HG03342 (cell line): Measurements from ENCODE around the gene SLC15A1.

ENCODE experiments used
- ATAC-seq: cut with Tn5 transposase; IDR thresholded peaks from one replicate; pipeline ENCODE4 v1.9.1; 2021; ENCODE audit warnings: mild to moderate bottlenecking, moderate library complexity; ENCODE audit not compliant: unreplicated experiment

The SLC15A1 gene

GRCh38 chr13:98752467-98753290 is at the start of gene SLC15A1:
Gene SLC15A1, minus strand, starts transcription at chr13:98752672. Its CDS starts 74 bp downstream, at chr13:98752598.
- ATAC-seq: no peak

DNA sequence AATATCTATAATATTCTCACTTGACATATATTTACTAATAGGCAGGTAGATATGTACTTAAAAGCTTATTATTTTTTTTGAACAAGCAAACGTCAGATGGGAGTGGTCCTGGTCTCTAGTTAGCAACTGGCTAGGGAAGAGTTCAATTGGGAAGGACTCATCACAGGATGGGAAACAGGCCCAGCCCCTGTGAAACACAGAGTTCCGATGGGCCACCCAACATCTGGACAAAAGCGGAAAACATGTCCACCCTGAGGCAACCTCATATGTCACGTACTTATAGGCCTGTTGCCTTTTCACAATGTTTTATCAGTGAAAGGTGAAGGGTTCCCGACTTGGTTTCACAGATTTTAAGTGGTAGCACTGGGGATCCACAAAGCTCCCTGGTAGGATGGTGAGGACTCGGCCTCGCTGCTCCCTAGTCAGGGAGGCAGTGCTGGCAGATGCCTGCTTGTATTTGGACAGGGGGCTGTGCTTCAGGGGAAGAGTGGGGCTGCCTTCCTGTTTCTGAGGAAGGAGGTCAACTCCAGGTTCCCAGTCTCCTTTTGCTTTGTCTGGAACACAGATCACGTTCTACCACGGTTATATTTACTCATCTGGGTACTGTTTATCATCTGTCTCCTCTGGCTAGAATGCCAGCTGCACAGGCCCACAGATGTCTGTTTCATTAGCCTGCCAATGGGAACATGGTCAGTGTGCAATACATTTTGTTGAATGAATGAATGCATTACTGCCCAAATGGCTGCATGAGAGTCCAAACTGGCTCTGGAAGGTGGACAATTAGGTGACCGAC is 49.4 kb upstream of the SLC15A1 start:
- ATAC-seq: no peak

DNA sequence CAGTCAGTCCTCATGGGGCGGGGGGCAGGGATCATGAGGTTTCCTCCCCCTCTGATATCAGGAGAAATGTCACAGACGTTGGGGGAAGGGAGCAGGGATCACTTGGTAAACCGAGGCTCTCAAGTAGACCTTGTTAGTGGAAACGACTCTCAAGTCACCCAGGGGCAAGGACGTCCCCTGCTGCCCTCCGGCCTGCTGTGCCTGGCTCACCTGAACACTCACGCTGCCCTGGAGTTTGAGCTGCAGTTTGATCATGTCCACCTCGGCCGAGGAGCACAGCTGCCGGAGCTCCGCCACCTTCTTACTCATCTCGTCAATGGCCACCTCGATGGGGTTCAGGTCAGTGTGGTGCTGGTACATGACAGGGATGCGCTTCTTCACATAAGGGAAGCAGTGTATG is 47.6 kb upstream of the SLC15A1 start:
- no peak for ATAC-seq

- ATAC-seq: no peak
Measured at GRCh38 chr13:98798849-98799645, 46.6 kb upstream of the SLC15A1 start.

GRCh38 chr13:98797456-98797855 is 45.0 kb upstream of the SLC15A1 start:
- ATAC-seq: no peak

GRCh38 chr13:98796798-98797197 is 44.3 kb upstream of the SLC15A1 start:
- ATAC-seq: no peak

GRCh38 chr13:98796191-98796590 is 43.7 kb upstream of the SLC15A1 start:
- no peak for ATAC-seq

GRCh38 chr13:98795220-98795619 is 42.7 kb upstream of the SLC15A1 start:
- ATAC-seq: no peak

- no peak for ATAC-seq
Measured at GRCh38 chr13:98794498-98794897, 42.0 kb upstream of the SLC15A1 start.

GRCh38 chr13:98792785-98793495 is 40.5 kb upstream of the SLC15A1 start:
- no peak for ATAC-seq

- no peak for ATAC-seq
Measured at GRCh38 chr13:98792321-98792720, 39.8 kb upstream of the SLC15A1 start.

GRCh38 chr13:98791611-98792010 is 39.1 kb upstream of the SLC15A1 start:
- no peak for ATAC-seq

DNA sequence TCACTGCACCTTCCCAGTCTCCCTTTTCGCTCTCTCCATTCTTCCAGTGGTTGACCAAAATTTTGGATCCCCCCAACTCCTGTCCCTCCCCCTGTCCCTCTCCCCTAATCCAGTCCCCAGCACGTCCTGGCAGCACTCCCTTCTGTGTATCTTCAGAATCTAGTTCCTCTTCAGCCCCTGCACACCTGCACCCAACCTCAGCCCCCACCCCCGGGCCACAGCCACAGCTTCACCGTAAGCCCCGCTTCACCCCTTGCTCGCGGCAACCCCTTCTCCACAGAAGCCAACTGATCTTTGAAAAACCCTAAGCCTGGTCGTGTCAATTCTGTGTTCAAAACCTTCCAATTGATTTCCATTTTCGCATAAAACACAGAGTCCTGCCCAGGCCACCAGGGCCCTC is 35.5 kb upstream of the SLC15A1 start:
- ATAC-seq: no peak

DNA sequence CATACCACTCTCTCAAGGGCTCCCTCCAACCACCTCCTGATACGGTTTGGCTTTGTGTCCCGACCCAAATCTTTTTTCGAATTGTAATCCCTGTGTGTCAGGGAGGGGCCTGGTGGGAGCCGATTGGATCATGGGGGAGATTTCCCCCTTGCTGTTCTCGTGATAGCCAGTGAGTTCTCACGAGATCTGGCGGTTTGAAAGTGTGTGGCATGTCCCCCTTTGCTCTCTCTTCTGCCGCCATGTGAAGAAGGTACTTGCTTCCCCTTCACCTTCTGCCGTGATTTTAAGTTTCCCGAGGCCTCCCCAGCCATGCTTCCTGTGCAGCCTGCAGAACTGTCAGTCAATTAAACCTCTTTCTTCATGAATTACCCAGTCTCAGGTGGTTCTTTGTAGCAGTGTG is 34.7 kb upstream of the SLC15A1 start:
- no peak for ATAC-seq

DNA sequence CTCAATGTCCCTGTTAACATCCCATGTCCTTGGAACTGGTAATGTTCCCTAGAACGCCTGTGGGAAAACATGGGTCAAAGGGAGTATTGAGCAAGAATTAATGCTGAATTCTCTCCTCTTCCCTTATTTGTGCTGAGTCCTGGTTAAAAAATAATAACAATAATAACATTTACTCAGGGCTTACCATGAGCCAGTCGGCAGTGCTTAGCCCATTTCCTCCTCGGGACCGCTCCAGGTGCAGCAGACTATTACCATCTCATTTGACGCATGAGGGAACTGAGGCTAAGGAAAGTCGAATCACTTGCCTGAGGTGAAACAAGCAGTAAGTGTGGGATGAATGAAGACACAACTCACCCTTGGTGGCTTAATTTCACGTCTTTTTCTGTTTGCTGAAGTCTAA is 33.6 kb upstream of the SLC15A1 start:
- no peak for ATAC-seq

DNA sequence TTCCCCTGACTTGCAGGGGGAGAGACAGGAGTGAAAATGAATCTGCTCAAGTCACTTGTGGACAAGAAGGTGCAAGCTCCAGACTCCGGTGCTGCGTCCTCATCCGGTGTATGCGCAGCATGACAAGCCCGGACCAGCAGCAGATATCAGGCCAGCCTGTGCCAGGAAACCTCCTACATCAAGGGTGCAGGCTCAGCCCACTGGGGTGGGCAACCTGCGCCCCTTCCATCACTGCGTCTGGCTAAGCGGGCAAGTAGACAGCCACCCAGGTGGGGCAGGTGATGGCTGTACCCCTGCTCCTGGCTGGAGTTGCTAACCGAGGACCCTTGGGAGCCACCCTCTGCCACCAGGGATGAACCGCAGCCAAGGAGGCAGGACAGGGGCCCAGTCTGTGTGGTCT is 32.9 kb upstream of the SLC15A1 start:
- no peak for ATAC-seq

GRCh38 chr13:98784666-98785065 is 32.2 kb upstream of the SLC15A1 start:
- ATAC-seq: no peak

DNA sequence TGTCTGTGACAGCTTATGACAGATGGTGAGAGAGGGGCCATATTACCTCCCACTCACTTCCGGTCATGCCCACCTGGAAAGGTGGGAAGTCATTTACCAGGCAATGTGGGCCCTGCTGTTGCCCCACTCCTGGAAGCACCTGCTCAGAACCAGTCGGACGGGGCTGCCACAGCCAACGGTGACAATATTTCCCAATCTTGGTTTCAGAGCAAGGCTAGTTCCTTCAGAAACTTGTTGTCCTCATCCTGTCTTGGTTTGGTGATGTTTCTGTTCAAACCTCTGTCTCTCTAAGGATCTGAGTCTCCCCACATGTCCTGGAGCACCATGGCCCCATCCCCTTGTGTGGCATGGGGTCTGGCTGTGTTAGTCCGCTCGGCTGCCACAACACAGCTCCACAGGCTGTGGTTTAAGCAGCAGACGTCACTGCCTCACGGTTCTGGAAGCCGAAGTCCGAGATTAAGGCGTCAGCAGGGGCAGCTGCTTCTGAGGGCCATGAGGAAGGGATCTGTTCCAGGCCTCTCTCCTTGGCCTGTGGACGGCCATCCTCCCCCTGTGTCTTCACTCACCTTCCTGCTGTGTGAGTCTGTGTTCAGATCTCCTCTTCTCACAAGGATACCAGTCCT is 31.5 kb upstream of the SLC15A1 start:
- ATAC-seq: no peak

- no peak for ATAC-seq
Measured at GRCh38 chr13:98782654-98783053, 30.2 kb upstream of the SLC15A1 start.

DNA sequence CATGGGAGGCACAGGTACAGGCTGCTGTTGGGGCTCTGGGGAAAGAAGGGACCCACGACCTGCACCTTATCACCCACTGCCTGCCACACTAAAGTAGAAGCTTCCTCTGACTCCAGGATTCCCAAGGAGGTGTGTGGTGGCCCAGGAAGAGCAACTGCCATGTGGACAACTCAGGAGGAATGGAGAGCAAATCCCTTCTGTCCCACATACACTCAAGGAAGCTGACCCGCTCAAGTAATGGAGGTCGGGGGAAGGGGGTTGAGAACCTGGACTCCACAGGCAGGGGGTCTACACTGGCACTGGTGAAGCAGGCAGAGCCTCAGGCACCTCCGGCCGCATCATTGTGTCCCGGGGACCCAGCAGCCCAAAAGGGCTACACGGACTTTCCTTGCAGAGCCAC is 29.4 kb upstream of the SLC15A1 start:
- ATAC-seq: no peak
